Neural cell (in vitro differentiated cells): ENCODE data around the gene XCR1. TPM values are rescaled to one million over a fixed set of nuclear protein-coding genes. Genes with fewer than 3 reads are reported as not detected.

Source experiments
- H2AFZ ChIP-seq: fragments of 200-600, 300-800 bp; sonication (generic), shearing (Covaris generic); 2 replicates; pipeline ENCODE4 v1.6.0; 2014; ENCODE audit warnings: low read depth, mild to moderate bottlenecking, antibody characterized with exemption, low read length, moderate library complexity
- H3F3A ChIP-seq: fragments of 200-600 bp; shearing (Covaris generic); 2 replicates; pipeline ENCODE4 v1.6.1; 2016; ENCODE audit warnings: mild to moderate bottlenecking, moderate library complexity, mixed read lengths, antibody characterized with exemption, low read length; ENCODE audit not compliant: insufficient read depth, poor library complexity, severe bottlenecking
- H3K27ac ChIP-seq: fragments of 200-600, 300-800 bp; sonication (generic), shearing (Covaris generic); 2 replicates; pipeline ENCODE4 v1.5.1; 2014; ENCODE audit warnings: mild to moderate bottlenecking, low read length, moderate library complexity
- H3K27me3 ChIP-seq: fragments of 300-800, 200-600 bp; sonication (generic), shearing (Covaris generic); 2 replicates; pipeline ENCODE4 v1.6.0; 2014; ENCODE audit warnings: mild to moderate bottlenecking, low read depth, low read length, moderate library complexity; ENCODE audit not compliant: insufficient read depth
- H3K36me3 ChIP-seq: fragments of 300-800, 200-600 bp; sonication (generic), shearing (Covaris generic); 2 replicates; pipeline ENCODE4 v1.5.1; 2014; ENCODE audit warnings: mild to moderate bottlenecking, antibody characterized with exemption, low read length, moderate library complexity; ENCODE audit not compliant: insufficient read depth
- H3K4me2 ChIP-seq: fragments of 300-800, 200-600 bp; sonication (generic), shearing (Covaris generic); 2 replicates; pipeline ENCODE4 v1.6.0; 2014; ENCODE audit warnings: mild to moderate bottlenecking, low read length
- H3K4me3 ChIP-seq: fragments of 300-800, 200-600 bp; sonication (generic), shearing (Covaris generic); 2 replicates; pipeline ENCODE4 v1.5.1; 2014; ENCODE audit warnings: mild to moderate bottlenecking, low read length, moderate library complexity
- H3K79me2 ChIP-seq: fragments of 200-600 bp; shearing (Covaris generic); replicated peaks from 2 replicates; pipeline ENCODE4 v1.6.0; 2014; ENCODE audit warnings: mild to moderate bottlenecking, low read length, moderate library complexity; ENCODE audit not compliant: insufficient read depth
- H3K9ac ChIP-seq: fragments of 300-800, 200-600 bp; sonication (generic), shearing (Covaris generic); 2 replicates; pipeline ENCODE4 v1.6.1; 2016; ENCODE audit warnings: mild to moderate bottlenecking, low read length, mixed read lengths
- H3K9me2 ChIP-seq: fragments of 200-600 bp; shearing (Covaris generic); 2 replicates; pipeline ENCODE4 v1.6.1; 2016; ENCODE audit warnings: mild to moderate bottlenecking, low read length, mixed read lengths; ENCODE audit not compliant: insufficient read depth
- H3K9me3 ChIP-seq: fragments of 200-600, 300-800 bp; sonication (generic), shearing (Covaris generic); 2 replicates; pipeline ENCODE4 v1.6.1; 2016; ENCODE audit warnings: mild to moderate bottlenecking, mixed run types, low read length, moderate library complexity, mixed read lengths
- H4K20me1 ChIP-seq: fragments of 200-600 bp; shearing (Covaris generic); 2 replicates; pipeline ENCODE4 v1.6.1; 2016; ENCODE audit warnings: mild to moderate bottlenecking, mixed run types; ENCODE audit not compliant: insufficient read depth
- EP300 ChIP-seq: fragments of 450-650 bp; conservative IDR thresholded peaks from 2 replicates; pipeline ENCODE4 v1.6.1; 2014; ENCODE audit warnings: antibody characterized with exemption, mild to moderate bottlenecking, moderate library complexity; ENCODE audit not compliant: poor library complexity, severe bottlenecking
- EZH2 ChIP-seq: fragments of 200-600, 300-800 bp; shearing (Covaris generic), sonication (generic); IDR thresholded peaks from 2 replicates; pipeline ENCODE4 v1.6.1; 2014; ENCODE audit warnings: antibody characterized with exemption, low read length, borderline replicate concordance, mild to moderate bottlenecking; ENCODE audit not compliant: insufficient read depth, poor library complexity, severe bottlenecking
- MXI1 ChIP-seq: fragments of 450-650 bp; conservative IDR thresholded peaks from 2 replicates; pipeline ENCODE4 v1.6.1; 2014; ENCODE audit warnings: antibody characterized with exemption, mild to moderate bottlenecking; ENCODE audit not compliant: poor library complexity, severe bottlenecking
- POLR2AphosphoS5 ChIP-seq: IDR thresholded peaks from 2 replicates; pipeline ENCODE4 v1.6.1; 2012
- RAD21 ChIP-seq: fragments of 450-650 bp; conservative IDR thresholded peaks from 2 replicates; pipeline ENCODE4 v1.6.1; 2014; ENCODE audit warnings: antibody characterized with exemption, mild to moderate bottlenecking, moderate library complexity
- SMC3 ChIP-seq: fragments of 450-650 bp; conservative IDR thresholded peaks from 2 replicates; pipeline ENCODE4 v1.6.1; 2014; ENCODE audit warnings: antibody characterized with exemption, mild to moderate bottlenecking, moderate library complexity; ENCODE audit not compliant: poor library complexity
- TAF1 ChIP-seq: IDR thresholded peaks from 2 replicates; pipeline ENCODE4 v1.6.1; 2012; ENCODE audit warnings: low read depth
- polyA plus RNA-seq: library from polyadenylated mRNA; depleted of rRNA; stranded (reverse); fragments of >200 nt; gene quantifications from 2 replicates; pipeline ENCODE4 v1.2.3, GENCODE V29; 2014
- TF ChIP-seq, protein P1 (sequence below): IDR thresholded peaks from 2 replicates; pipeline ENCODE4 v1.6.1; 2012; ENCODE audit warnings: borderline replicate concordance
- TF ChIP-seq, protein P2 (sequence below): fragments of 450-650 bp; IDR thresholded peaks from 2 replicates; pipeline ENCODE4 v1.5.1; 2014; ENCODE audit warnings: antibody characterized with exemption, mild to moderate bottlenecking, moderate library complexity; ENCODE audit not compliant: poor library complexity, severe bottlenecking

The XCR1 gene
- polyA plus RNA-seq, 1 donor from 2014 or later, result not detected

DNA sequence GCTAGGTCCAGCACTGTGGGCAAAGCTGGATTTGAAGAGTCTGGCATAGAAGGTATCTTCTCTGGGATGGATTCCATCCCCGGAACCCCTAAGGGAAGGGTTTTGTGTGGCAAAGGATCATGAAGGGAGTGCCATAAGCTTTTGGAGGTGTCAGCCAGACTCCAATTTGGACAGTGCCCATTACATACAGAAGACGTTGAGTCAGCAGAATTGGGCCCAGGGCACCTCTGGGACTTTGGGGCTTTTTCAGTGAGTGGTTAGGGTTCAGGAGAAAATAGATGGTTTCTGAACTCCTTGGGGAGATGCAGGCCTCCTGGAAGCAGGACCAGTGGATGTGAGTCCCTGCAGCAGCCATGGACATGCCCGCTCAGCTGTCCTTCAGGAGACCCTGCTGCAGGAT lies 34.6 kb upstream of the XCR1 start (continued):
- TF ChIP-seq EZH2, result no peak
- TF ChIP-seq EP300, result no peak

DNA sequence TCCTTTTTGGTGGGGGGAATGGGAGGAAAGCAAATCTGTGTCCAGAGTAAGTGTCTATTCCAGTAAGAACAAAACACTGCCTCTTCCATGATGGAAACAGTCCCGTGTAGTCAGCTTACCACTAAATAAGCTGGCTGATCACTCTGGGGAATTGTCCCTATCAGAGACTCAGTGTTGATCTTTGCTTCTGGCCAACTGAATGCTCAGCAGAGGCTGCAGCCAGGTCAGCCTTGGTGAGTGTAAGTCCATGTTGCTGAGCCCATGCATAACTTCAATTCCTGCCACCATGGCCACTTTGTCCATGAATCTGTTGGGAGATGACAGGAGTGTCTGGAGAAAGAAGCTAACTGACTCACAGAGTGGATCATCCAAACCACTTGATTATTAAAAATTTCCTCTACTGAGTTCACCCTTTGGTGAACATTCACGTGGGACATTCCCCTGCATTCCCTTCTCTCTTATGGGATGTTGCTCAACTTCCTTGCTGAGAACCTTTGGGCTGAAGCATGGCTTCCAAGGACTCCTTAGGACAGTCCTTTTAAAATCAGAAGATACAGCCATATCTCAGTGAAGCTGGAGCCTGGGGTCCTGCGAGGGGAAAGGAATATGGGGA lies 33.9 kb upstream of the XCR1 start:
- H3K27me3 ChIP-seq, result no peaks in the 10 kb centered on the region
- no peaks in the 10 kb centered on the region for H4K20me1 ChIP-seq
- no peaks in the 10 kb centered on the region for H3F3A ChIP-seq
- no peak overlapping the region for H3K4me3 ChIP-seq
- H3K4me2 ChIP-seq, result no peak overlapping the region
- no peaks in the 10 kb centered on the region for H3K36me3 ChIP-seq
- TF ChIP-seq SMC3 (no peak), POLR2AphosphoS5 (no peak), MXI1 (no peak), EZH2 (no peak), TAF1 (no peak), EP300 (no peak), RAD21 (no peak)
- TF ChIP-seq, protein P1, sequence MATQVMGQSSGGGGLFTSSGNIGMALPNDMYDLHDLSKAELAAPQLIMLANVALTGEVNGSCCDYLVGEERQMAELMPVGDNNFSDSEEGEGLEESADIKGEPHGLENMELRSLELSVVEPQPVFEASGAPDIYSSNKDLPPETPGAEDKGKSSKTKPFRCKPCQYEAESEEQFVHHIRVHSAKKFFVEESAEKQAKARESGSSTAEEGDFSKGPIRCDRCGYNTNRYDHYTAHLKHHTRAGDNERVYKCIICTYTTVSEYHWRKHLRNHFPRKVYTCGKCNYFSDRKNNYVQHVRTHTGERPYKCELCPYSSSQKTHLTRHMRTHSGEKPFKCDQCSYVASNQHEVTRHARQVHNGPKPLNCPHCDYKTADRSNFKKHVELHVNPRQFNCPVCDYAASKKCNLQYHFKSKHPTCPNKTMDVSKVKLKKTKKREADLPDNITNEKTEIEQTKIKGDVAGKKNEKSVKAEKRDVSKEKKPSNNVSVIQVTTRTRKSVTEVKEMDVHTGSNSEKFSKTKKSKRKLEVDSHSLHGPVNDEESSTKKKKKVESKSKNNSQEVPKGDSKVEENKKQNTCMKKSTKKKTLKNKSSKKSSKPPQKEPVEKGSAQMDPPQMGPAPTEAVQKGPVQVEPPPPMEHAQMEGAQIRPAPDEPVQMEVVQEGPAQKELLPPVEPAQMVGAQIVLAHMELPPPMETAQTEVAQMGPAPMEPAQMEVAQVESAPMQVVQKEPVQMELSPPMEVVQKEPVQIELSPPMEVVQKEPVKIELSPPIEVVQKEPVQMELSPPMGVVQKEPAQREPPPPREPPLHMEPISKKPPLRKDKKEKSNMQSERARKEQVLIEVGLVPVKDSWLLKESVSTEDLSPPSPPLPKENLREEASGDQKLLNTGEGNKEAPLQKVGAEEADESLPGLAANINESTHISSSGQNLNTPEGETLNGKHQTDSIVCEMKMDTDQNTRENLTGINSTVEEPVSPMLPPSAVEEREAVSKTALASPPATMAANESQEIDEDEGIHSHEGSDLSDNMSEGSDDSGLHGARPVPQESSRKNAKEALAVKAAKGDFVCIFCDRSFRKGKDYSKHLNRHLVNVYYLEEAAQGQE, result no peak
- TF ChIP-seq, protein P2, sequence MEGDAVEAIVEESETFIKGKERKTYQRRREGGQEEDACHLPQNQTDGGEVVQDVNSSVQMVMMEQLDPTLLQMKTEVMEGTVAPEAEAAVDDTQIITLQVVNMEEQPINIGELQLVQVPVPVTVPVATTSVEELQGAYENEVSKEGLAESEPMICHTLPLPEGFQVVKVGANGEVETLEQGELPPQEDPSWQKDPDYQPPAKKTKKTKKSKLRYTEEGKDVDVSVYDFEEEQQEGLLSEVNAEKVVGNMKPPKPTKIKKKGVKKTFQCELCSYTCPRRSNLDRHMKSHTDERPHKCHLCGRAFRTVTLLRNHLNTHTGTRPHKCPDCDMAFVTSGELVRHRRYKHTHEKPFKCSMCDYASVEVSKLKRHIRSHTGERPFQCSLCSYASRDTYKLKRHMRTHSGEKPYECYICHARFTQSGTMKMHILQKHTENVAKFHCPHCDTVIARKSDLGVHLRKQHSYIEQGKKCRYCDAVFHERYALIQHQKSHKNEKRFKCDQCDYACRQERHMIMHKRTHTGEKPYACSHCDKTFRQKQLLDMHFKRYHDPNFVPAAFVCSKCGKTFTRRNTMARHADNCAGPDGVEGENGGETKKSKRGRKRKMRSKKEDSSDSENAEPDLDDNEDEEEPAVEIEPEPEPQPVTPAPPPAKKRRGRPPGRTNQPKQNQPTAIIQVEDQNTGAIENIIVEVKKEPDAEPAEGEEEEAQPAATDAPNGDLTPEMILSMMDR, result no peak
- no peak overlapping the region for H3K9ac ChIP-seq
- no peaks in the 10 kb centered on the region for H3K79me2 ChIP-seq
- H3K9me3 ChIP-seq, result no peaks in the 10 kb centered on the region
- H2AFZ ChIP-seq, result no peak overlapping the region
- H3K27ac ChIP-seq, result no peak overlapping the region
- no peaks in the 10 kb centered on the region for H3K9me2 ChIP-seq

DNA sequence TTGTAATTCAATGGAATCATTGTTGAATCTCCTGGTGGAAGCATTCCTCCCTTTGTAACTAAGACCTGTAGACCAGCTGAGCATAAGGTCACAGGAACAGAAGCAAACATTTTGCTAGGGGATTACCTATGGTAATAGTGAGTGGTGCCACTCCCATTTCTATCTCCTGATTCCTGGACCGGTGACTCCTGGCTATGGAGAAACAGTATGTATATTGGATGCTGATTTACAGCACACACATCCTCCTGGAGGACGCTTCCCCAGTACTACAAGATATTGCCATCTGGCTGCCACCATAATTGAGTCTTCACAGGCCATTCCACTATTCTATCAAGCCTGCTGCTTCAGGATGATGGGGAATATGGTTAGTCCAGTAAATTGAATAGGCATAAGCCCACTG lies 33.3 kb upstream of the XCR1 start:
- Histone ChIP-seq H3K9me3 (no peaks in the 10 kb centered on the region), H3K27me3 (no peaks in the 10 kb centered on the region), H3K27ac (no peak overlapping the region), H4K20me1 (no peaks in the 10 kb centered on the region), H3K9me2 (no peaks in the 10 kb centered on the region), H3K9ac (no peak overlapping the region), H3K4me3 (no peak overlapping the region), H2AFZ (no peak overlapping the region), H3K79me2 (no peaks in the 10 kb centered on the region), H3K4me2 (no peak overlapping the region), H3K36me3 (no peaks in the 10 kb centered on the region), H3F3A (no peaks in the 10 kb centered on the region)
- TF ChIP-seq, protein P1, result no peak
- TF ChIP-seq RAD21, result no peak
- TF ChIP-seq, protein P2, result no peak
- no peak for TF ChIP-seq TAF1
- no peak for TF ChIP-seq EZH2
- no peak for TF ChIP-seq POLR2AphosphoS5
- TF ChIP-seq MXI1, result no peak
- no peak for TF ChIP-seq SMC3
- no peak for TF ChIP-seq EP300
